HepG2 (cell line): ENCODE measurements around the gene TLN1. TPM values are rescaled to one million over a fixed set of nuclear protein-coding genes. Genes with fewer than 3 reads are reported as not detected.

ENCODE experiments used
- ARHGAP35 ChIP-seq: sonication (generic); formaldehyde crosslinking; IDR thresholded peaks from 2 replicates; pipeline ENCODE4 v1.9.0; 2022; ENCODE audit warnings: mild to moderate bottlenecking, inconsistent platforms, moderate library complexity, missing genetic modification reagents, borderline replicate concordance
- FOSL1 ChIP-seq: sonication (generic); formaldehyde crosslinking; IDR thresholded peaks from 2 replicates; pipeline ENCODE4 v1.9.0; 2021; ENCODE audit warnings: missing genetic modification reagents, borderline replicate concordance
- HDAC6 ChIP-seq: fragments of 200-600 bp; sonication (generic); IDR thresholded peaks from 2 replicates; pipeline ENCODE4 v1.7.0; 2017; ENCODE audit warnings: mild to moderate bottlenecking, antibody characterized with exemption, low read length, low read depth
- HMGA1 ChIP-seq: sonication (generic); formaldehyde crosslinking; conservative IDR thresholded peaks from 2 replicates; pipeline ENCODE4 v1.4.0; 2020; ENCODE audit warnings: missing genetic modification reagents
- HNRNPL ChIP-seq: fragments of 200-400 bp; formaldehyde crosslinking; IDR thresholded peaks from 2 replicates; pipeline ENCODE4 v1.6.1; 2017; ENCODE audit warnings: mild to moderate bottlenecking, low read depth, low read length
- HOXA5 ChIP-seq: sonication (generic); formaldehyde crosslinking; IDR thresholded peaks from 2 replicates; pipeline ENCODE4 v1.4.0; 2020; ENCODE audit warnings: missing genetic modification reagents
- MZF1 ChIP-seq: sonication (generic); formaldehyde crosslinking; IDR thresholded peaks from 2 replicates; pipeline ENCODE4 v1.8.1; 2023; ENCODE audit warnings: mild to moderate bottlenecking, missing genetic modification reagents, borderline replicate concordance
- PHF21A ChIP-seq: sonication (generic); formaldehyde crosslinking; IDR thresholded peaks from 2 replicates; pipeline ENCODE4 v1.5.0; 2020; ENCODE audit warnings: mild to moderate bottlenecking, missing genetic modification reagents
- RFXANK ChIP-seq: IDR thresholded peaks from 2 replicates; pipeline ENCODE4 v1.6.1; 2016
- SNRNP70 ChIP-seq: fragments of 200-400 bp; formaldehyde crosslinking; IDR thresholded peaks from 2 replicates; pipeline ENCODE4 v1.6.1; 2017; ENCODE audit warnings: mild to moderate bottlenecking, low read depth, low read length, moderate library complexity
- TMF1 ChIP-seq: sonication (generic); formaldehyde crosslinking; IDR thresholded peaks from 2 replicates; pipeline ENCODE4 v1.8.1; 2022; ENCODE audit warnings: low read depth, missing genetic modification reagents
- ZNF101 ChIP-seq: sonication (generic); formaldehyde crosslinking; IDR thresholded peaks from 2 replicates; pipeline ENCODE4 v1.4.0; 2020; ENCODE audit warnings: mild to moderate bottlenecking, low read depth, missing genetic modification reagents, borderline replicate concordance
- ZNF121 ChIP-seq: sonication (generic); formaldehyde crosslinking; IDR thresholded peaks from 2 replicates; pipeline ENCODE4 v1.5.0; 2020; ENCODE audit warnings: mild to moderate bottlenecking, missing genetic modification reagents
- ZNF263 ChIP-seq: sonication (generic); formaldehyde crosslinking; IDR thresholded peaks from 2 replicates; pipeline ENCODE4 v1.4.0; 2020; ENCODE audit warnings: missing genetic modification reagents
- ZNF335 ChIP-seq: sonication (generic); formaldehyde crosslinking; IDR thresholded peaks from 2 replicates; pipeline ENCODE4 v1.4.0; 2020; ENCODE audit warnings: missing genetic modification reagents
- ZNF891 ChIP-seq: sonication (generic); formaldehyde crosslinking; IDR thresholded peaks from 2 replicates; pipeline ENCODE4 v1.5.0; 2020; ENCODE audit warnings: mild to moderate bottlenecking, missing genetic modification reagents
- polyA plus RNA-seq, 8 experiments: library from polyadenylated mRNA; depleted of rRNA in 3 of 8; stranded (reverse) in 7 of 8; unstranded in 1 of 8; fragments of >200 nt; fragmentation: Illumina TruSeq in 4 of 8; extraction: Trizol in 4 of 8; gene quantifications; 2 replicates each; pipeline versions ENCODE4 v1.2.1 to v1.2.3, GENCODE V29; 2011 to 2016; ENCODE audit warnings: low read depth in 4 of 8, missing spikeins in 1 of 8, mixed read lengths in 1 of 8; ENCODE audit not compliant: insufficient read depth in 1 of 8
- total RNA-seq, 5 experiments: library from RNA; depleted of rRNA; stranded (reverse); fragments of >200 nt; fragmentation: Illumina TruSeq; extraction: Trizol; gene quantifications; 2 replicates each; pipeline ENCODE4 v1.2.3, GENCODE V29; 2016; ENCODE audit warnings: low read depth in 1 of 5
- TF ChIP-seq, protein P1 (sequence below): sonication (generic); formaldehyde crosslinking; IDR thresholded peaks from 2 replicates; pipeline ENCODE4 v1.5.0; 2020; ENCODE audit warnings: mild to moderate bottlenecking, missing genetic modification reagents
- TF ChIP-seq, protein P2 (sequence below): sonication (generic); formaldehyde crosslinking; IDR thresholded peaks from 2 replicates; pipeline ENCODE4 v1.4.0; 2020; ENCODE audit warnings: mild to moderate bottlenecking, missing genetic modification reagents
- TF ChIP-seq, protein P3 (sequence below), 2 experiments: sonication (generic) in 1 of 2; formaldehyde crosslinking in 1 of 2; IDR thresholded peaks; 2 replicates each; pipeline versions ENCODE4 v1.5.1 to v1.6.1; 2011 to 2020; ENCODE audit warnings: borderline replicate concordance in 1 of 2, low read depth in 1 of 2, low read length in 1 of 2, mild to moderate bottlenecking in 1 of 2, missing genetic modification reagents in 1 of 2, moderate library complexity in 1 of 2
- TF ChIP-seq, protein P4 (sequence below): IDR thresholded peaks from 2 replicates; pipeline ENCODE4 v1.6.1; 2016; ENCODE audit warnings: missing genetic modification reagents, missing compliant biosample characterization
- TF ChIP-seq, protein P5 (sequence below): IDR thresholded peaks from 2 replicates; pipeline ENCODE4 v1.6.1; 2018; ENCODE audit warnings: missing genetic modification reagents
- TF ChIP-seq, protein P6 (sequence below): sonication (generic); formaldehyde crosslinking; IDR thresholded peaks from 2 replicates; pipeline ENCODE4 v1.8.1; 2023; ENCODE audit warnings: missing genetic modification reagents, mild to moderate bottlenecking, borderline replicate concordance

Gene TLN1
- total and polyA plus RNA-seq, 2 of the 13 experiments (the other 11 are each of a cell fraction or from before 2014, with no cell fraction given): 35.2 to 51.8 TPM

DNA sequence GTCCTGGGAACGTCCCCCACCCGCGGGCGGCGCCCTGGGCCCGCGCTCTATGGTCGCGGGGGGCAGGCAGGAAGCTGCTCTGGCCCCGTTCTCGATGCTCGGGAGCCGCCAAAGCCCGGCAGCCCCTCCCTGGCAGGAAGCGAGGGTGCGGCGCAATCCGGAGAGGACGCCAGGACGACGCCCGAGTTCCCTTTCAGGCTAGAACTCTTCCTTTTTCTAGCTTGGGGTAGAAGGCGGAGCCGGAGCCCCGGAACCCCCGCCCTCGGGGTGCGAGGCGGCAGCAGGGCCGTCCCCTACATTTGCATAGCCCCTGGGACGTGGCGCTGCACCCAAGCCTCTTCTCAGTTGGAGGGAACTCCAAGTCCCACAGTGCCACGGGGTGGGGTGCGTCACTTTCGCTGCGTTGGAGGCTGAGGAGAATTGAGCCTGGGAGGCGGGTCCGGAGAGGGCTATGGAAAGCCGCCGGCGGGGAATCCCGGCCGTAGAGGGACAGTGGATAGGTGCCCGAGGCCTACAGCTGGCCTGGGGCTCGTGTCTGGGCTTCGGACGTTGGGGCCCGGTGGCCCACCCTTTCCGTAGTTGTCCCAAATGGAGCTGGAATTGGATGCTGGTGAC lies at the start of gene TLN1, which contains the start of gene CREB3 (continued):
- TF ChIP-seq TMF1 (CRISPR knock-in tag) (0 out of 2 replicates have a peak, but pooled peaks have one; percentile 51), ARHGAP35 (CRISPR knock-in tag) (no peak), RFXANK (CRISPR knock-in tag) (no peak), HMGA1 (no peak), ZNF335 (peak; percentile 50; the same call in 1 of the 2 replicates), HDAC6 (no peak), SNRNP70 (no peak), HOXA5 (CRISPR knock-in tag) (no peak), HNRNPL (no peak), ZNF101 (CRISPR knock-in tag) (no peak), FOSL1 (no peak), MZF1 (CRISPR knock-in tag) (no peak), ZNF891 (CRISPR knock-in tag) (peak; percentile 93), ZNF263 (CRISPR knock-in tag) (peak; percentile 43; the same call in 1 of the 2 replicates), ZNF121 (CRISPR knock-in tag) (no peak), PHF21A (CRISPR knock-in tag) (peak; percentile 93)
- TF ChIP-seq, protein P1, sequence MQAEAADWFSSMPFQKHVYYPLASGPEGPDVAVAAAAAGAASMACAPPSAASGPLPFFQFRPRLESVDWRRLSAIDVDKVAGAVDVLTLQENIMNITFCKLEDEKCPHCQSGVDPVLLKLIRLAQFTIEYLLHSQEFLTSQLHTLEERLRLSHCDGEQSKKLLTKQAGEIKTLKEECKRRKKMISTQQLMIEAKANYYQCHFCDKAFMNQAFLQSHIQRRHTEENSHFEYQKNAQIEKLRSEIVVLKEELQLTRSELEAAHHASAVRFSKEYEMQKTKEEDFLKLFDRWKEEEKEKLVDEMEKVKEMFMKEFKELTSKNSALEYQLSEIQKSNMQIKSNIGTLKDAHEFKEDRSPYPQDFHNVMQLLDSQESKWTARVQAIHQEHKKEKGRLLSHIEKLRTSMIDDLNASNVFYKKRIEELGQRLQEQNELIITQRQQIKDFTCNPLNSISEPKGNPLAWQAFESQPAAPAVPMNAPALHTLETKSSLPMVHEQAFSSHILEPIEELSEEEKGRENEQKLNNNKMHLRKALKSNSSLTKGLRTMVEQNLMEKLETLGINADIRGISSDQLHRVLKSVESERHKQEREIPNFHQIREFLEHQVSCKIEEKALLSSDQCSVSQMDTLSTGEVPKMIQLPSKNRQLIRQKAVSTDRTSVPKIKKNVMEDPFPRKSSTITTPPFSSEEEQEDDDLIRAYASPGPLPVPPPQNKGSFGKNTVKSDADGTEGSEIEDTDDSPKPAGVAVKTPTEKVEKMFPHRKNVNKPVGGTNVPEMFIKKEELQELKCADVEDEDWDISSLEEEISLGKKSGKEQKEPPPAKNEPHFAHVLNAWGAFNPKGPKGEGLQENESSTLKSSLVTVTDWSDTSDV (CRISPR knock-in tag): peak; percentile 54
- TF ChIP-seq, protein P2, sequence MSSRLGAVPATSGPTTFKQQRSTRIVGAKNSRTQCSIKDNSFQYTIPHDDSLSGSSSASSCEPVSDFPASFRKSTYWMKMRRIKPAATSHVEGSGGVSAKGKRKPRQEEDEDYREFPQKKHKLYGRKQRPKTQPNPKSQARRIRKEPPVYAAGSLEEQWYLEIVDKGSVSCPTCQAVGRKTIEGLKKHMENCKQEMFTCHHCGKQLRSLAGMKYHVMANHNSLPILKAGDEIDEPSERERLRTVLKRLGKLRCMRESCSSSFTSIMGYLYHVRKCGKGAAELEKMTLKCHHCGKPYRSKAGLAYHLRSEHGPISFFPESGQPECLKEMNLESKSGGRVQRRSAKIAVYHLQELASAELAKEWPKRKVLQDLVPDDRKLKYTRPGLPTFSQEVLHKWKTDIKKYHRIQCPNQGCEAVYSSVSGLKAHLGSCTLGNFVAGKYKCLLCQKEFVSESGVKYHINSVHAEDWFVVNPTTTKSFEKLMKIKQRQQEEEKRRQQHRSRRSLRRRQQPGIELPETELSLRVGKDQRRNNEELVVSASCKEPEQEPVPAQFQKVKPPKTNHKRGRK: no peak
- TF ChIP-seq, protein P3, sequence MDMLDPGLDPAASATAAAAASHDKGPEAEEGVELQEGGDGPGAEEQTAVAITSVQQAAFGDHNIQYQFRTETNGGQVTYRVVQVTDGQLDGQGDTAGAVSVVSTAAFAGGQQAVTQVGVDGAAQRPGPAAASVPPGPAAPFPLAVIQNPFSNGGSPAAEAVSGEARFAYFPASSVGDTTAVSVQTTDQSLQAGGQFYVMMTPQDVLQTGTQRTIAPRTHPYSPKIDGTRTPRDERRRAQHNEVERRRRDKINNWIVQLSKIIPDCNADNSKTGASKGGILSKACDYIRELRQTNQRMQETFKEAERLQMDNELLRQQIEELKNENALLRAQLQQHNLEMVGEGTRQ (IDR thresholded peaks at IDR 0.05; ENCODE audit: low read depth, low read length): no peak
- TF ChIP-seq, protein P3 (CRISPR knock-in tag; IDR thresholded peaks at IDR 0.05; ENCODE audit: borderline replicate concordance): peak; percentile 51; the same call in 1 of the 2 replicates
- TF ChIP-seq, protein P4, sequence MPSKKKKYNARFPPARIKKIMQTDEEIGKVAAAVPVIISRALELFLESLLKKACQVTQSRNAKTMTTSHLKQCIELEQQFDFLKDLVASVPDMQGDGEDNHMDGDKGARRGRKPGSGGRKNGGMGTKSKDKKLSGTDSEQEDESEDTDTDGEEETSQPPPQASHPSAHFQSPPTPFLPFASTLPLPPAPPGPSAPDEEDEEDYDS (CRISPR knock-in tag): peak; percentile 95
- TF ChIP-seq, protein P5, sequence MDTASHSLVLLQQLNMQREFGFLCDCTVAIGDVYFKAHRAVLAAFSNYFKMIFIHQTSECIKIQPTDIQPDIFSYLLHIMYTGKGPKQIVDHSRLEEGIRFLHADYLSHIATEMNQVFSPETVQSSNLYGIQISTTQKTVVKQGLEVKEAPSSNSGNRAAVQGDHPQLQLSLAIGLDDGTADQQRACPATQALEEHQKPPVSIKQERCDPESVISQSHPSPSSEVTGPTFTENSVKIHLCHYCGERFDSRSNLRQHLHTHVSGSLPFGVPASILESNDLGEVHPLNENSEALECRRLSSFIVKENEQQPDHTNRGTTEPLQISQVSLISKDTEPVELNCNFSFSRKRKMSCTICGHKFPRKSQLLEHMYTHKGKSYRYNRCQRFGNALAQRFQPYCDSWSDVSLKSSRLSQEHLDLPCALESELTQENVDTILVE (CRISPR knock-in tag): peak; percentile 99
- TF ChIP-seq, protein P6, sequence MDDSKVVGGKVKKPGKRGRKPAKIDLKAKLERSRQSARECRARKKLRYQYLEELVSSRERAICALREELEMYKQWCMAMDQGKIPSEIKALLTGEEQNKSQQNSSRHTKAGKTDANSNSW: 0 out of 2 replicates have a peak, but pooled peaks have one; percentile 31
